DMS153 treated with DMSO at 0.1 percent for 48 hours (cell line): Measurements from ENCODE around the gene RBAK.
"Not testable (repeated sequence)": the region's sequence is repeated elsewhere in the genome, so short reads cannot be mapped to it uniquely, and the experiment has no call there.

Source experiments
- DNase-seq: peaks from one replicate; lab custom pipeline; 2025; ENCODE audit not compliant: unreplicated experiment; lab: John Stamatoyannopoulos, UW

RBAK gene

DNA sequence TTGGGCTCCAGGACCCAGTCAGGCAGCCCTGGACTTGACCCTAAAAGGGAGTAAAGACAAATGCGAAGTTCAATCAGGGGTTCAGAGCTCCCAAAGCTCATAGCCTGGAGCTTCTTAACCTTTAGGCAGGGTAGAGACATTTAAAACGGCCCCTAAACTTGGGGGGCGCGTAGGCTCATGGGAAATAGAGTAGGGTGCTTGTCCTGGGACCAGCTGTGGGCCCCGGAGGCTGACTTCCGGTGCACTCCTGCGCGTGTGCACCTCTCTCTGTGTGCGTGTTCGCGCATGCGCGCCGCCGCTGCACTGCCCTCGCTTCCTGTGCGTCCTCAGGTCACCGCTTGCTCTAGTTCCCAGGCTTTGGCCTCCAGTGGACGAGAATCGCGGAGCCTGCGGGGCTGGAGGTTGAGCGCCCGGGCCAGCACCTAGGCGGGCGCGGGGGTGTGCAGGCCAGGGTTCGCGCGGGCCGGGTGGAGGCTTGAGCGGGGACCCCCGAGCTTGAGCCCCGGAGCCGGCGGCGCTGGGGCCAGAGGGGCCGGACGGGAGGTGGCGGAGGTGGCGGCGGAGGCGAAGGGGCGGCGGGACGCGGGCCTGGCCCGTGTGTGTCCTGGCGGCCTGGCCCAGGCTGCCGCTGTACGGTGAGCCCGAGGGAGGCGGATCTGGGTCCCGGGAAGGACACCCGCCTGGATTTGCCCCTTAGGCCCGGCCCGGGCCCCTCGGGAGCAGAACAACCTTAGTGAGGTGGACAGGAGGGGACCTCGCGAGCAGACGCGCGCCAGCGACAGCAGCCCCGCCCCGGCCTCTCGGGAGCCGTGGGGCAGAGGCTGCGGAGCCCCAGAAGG is at the start of gene RBAK:
Gene RBAK, plus strand, starts transcription at position 303 of the 839 bp plus-strand sequence. CDS start 2,217 bp downstream, outside the sequence.
- peak; percentile 92 for DNase-seq

GRCh38 chr7:4996696-4997222 is 48.9 kb upstream of the RBAK start:
- DNase-seq = no peak

DNA sequence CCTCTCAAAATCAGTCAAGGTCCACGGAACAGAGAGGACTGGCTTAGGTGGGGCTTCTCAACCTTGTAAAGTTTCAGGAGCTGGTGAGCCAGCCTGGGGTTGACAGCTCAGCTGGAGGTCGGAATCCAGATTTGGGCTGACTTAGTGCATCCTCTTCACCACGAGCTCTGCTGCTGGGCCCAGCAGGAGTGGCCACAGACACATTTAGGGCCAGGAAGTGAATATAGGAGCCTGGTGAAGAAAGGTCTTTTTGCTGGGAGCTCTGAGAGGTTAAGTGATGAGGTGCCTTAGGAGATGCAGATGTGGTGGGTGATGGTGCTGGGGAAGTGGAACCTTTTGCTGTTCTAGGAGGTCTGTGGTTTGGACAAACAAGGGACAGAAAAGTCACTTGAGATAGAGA is 47.4 kb upstream of the RBAK start:
- no peak for DNase-seq

- DNase-seq = no peak
These were observed 46.8 kb upstream of the RBAK start for GRCh38 chr7:4998910-4999309.

DNA sequence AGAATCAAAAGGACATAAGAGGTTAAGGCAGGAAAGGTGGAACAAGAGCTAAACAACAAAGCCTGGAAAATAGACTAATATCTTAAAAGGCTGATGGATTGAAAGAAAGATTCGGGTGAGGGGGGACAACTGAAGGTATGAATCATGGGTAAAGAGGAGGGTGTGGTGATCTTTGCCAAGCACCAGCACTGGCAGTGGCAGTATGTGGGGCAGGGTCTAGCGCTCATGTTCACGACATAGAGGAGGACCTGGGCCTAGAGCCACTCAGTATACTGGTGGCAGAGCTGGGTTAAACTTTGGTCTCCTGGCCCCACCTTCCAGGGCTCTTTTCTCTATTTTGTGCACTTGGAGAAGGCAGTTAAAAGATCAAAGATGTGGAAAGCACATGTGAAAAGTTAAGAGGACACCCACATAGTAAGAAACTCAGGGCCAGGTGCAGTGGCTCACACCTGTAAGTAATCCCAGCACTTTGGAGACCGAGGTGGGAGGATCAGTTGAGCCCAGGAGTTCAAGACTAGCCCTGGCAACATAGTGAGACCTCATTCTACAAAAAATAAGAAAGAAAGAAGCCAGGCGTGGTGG is 46.2 kb upstream of the RBAK start:
- no peak for DNase-seq

DNA sequence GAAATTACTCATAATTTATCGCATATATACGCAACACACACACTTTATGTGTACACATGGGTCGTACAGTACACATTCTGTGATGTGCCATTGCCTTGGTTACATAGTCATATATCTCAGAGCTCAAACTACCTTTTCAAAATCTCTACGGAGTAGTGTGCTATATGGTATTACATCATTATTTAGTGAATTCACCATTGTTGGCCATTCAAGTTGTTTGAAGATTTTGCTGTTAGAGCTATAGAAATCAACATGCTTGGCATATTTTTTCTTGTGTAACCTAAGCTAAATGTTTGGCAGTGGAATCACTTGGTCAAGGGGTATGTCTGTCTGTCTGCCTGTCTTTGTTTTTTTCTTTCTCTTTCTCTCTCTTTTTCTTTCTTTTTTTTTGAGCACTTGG is 44.7 kb upstream of the RBAK start:
- no peak for DNase-seq

DNA sequence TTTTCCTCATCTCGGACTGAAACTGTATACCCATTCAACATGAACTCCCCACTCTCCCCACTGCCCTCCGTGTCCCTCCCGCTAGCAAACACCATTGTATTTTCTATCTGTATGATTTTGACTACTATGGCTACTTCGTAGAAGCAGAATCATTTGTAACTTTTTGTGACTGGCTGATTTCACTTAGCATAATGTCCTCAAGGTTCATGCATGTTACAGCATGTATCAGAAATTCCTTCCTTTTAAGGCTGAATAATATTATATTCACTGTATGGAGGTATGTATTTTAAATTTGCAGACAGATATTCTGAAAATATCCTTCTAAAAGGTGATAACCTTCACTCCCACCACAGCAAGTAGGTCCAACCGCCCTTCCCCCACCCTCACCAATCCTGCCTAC is 43.7 kb upstream of the RBAK start:
- DNase-seq = no peak

DNA sequence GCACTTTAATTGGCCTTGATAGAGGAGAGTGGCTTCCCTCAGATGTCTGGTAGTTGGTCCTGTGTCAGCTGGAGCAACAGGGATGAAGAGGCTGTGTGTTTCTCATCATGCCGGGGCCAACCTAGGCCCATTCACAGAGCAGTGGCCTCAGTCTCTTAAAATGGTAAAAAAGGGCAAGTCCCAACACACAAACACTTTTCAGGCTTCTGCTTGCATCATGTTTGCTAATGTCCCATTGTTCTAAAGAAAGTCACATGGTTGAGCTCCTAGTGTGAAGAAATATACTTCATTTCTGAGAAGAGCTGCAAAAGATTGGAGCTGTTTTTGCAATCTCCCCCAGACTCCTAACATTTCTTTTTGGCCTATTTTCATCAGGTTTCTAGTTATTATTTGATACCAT is 40.6 kb upstream of the RBAK start:
- DNase-seq = no peak

- no peak for DNase-seq
These were observed 32.7 kb upstream of the RBAK start for GRCh38 chr7:5012985-5013384.

DNA sequence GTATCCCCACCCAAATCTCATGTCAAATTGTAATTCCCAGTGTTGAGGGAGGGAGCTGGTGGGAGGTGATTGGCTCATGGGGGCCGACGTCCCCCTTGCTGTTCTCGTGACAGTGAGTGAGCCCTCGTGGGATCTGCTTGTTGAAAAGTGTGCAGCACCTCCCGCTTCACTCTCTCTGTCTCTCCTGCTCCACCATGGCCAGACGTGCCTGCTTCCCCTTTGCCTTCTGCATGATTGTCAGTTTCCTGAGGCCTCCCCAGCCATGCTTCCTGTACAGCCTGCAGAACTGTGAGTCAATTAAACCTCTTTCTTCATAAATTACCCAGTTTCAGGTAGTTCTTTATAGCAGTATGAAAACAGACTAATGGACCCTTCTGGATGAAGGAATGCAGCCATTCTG is 29.7 kb upstream of the RBAK start:
- DNase-seq = not testable (repeated sequence)

- not testable (repeated sequence) for DNase-seq
These were observed 28.0 kb upstream of the RBAK start for GRCh38 chr7:5017626-5018025.

DNA sequence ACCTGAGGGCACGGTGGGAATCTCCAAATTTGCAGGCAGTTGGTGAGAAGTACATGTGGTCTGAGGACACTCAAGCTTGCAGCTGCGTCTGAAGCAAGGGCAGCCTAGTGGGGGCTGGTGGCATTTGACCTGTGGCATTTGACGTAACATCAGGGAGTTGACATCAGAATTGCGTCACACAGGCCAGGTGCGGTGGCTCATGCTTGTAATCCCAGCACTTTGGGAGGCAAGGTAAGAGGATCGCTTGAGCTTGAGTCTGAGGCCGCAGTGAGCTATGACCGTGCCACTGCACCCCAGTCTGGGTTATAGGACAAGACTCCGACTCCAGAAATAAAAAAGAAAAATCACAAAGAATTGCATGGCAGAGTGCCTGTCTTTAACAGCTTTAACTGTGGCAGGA is 25.6 kb upstream of the RBAK start:
- no peak for DNase-seq

- not testable (repeated sequence) for DNase-seq
These were observed 24.6 kb upstream of the RBAK start for GRCh38 chr7:5020976-5021550.

GRCh38 chr7:5023626-5024025 is 22.0 kb upstream of the RBAK start:
- not testable (repeated sequence) for DNase-seq

GRCh38 chr7:5027796-5028410 is 17.8 kb upstream of the RBAK start:
- not testable (repeated sequence) for DNase-seq

DNA sequence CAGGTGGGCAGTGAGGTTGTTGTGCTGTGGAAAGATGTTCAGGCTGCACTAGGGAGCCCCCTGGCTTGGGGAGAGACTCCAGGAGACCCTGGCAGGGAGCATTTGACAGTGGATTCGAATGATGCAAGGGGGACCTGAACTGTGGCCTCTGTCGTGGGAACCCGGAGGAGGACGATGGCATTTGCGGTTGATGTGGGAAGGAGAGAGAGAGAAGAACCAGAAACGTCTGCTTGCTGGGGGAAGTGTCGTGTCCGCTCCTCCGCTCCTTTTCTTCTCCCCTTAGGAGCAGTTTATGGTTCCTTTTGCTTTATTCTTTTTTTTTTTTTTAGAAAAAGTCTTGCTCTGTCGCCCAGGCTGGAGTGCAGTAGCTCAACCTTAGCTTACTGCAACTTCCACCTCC is 12.5 kb upstream of the RBAK start:
- DNase-seq = not testable (repeated sequence)

GRCh38 chr7:5035276-5035675 is 10.4 kb upstream of the RBAK start:
- DNase-seq = no peak

- no peak for DNase-seq
These were observed 9.2 kb upstream of the RBAK start for GRCh38 chr7:5036446-5036845.

DNA sequence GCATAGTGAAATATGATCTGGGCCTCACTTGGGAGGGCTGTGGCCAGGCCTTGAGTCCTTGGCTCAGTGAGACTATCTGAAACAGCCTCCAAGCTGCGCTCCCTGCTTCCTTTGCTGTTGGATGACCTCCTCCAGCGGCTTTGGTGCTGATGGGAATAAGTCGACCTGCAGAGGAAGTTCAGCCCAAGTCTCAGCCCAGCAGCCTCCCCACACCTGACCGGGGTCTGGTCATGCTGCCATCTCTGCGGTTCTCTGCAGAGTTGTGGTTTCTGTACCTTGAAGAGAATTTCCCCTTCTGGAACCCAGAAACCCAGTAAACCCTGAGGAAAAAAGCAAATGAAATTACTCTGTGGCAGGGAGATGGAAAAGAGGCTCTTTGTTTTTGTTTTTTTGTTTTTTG is 4.6 kb upstream of the RBAK start:
- DNase-seq = no peak

- no peak for DNase-seq
These were observed 2.0 kb upstream of the RBAK start for GRCh38 chr7:5043661-5044060.

DNA sequence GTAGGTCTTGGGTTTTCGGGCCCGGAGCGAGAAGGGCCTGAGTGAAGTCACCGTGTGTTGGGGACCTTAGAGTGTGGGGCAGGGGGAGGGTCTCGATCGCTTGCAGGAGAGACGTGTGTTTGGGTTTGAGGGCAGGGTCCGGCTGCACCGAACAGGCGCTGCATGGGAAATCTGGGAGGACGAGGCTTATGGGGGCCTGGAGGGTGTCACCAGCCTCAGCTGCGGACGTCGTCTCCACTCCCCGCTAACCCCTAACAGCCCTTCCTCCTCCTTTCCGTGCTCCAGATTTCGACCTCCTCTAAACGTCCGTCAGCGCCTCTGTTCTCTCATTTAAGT is 705 bp downstream of the RBAK start:
- DNase-seq = not testable (repeated sequence)

GRCh38 chr7:5047127-5047526 is 1.5 kb downstream of the RBAK start:
- not testable (repeated sequence) for DNase-seq
